GM21526 (cell line): ENCODE data around the gene REC8.

Experiments
- ATAC-seq: cut with Tn5 transposase; IDR thresholded peaks from one replicate; pipeline ENCODE4 v1.9.1; 2021; ENCODE audit warnings: moderate library complexity; ENCODE audit not compliant: unreplicated experiment, low FRiP score

The REC8 gene

DNA sequence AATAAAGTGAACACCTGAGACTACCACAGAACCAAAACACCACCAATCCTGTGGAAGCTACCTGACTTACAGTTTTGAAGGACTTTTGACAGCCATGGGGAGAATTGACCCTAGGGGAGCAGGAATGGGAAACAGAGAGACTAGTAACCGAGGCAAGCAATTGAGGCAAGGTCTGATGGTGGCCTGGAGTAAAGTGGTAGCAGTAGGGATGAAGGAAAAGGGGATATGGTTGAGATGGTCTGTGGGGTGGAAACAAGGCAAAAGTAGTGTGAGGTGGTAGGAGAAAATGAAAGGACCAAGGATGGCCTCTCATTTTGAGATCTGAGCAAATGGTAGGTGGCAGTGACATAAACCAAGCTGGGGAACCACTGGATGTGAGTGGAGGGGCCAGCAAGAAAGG, 15.0 kb upstream of the REC8 start:
- ATAC-seq, result no peak

DNA sequence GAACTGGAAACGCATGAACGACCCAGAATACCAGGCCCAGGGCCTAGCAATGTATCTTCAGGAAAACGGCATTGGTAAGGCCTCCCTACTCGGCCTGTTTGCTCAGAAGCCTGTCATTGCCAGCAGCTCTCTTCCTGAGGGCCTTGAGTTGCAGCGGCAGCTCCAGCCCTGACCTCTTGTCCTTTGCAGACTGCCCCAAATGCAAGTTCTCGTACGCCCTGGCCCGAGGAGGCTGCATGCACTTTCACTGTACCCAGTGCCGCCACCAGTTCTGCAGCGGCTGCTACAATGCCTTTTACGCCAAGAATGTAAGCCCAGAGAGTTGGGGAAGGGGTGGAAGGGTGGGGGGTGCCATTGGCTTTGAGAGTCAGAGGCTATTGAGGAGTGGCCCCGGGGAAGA, 14.5 kb upstream of the REC8 start:
- no peak for ATAC-seq

DNA sequence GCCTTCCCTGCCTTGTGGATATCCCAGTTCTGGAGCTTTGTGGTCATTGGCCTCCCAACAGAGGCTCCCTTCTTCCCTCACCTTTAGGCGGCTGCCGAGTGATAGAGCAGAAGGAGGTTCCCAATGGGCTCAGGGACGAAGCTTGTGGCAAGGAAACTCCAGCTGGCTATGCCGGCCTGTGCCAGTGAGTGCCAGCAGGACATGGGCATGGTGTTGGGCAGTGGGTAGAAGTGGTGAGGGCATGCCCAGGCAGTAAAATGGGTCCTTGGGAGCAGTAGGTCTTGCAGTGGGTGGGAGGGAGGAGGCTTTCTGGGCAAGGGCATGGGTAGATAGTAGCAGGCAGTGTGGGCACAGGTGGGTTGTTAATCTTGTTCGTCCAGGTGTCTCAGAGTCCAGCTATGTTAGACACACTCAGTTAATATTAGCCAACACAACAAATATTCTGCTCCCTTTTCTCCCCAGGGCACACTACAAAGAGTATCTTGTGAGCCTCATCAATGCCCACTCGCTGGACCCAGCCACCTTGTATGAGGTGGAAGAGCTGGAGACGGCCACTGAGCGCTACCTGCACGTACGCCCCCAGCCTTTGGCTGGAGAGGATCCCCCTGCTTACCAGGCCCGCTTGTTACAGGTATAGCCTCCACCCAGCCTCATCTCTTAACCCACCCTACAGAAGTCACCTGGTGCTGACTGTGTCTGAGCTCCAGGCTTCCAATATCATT, 11.9 kb upstream of the REC8 start:
- no peak for ATAC-seq

DNA sequence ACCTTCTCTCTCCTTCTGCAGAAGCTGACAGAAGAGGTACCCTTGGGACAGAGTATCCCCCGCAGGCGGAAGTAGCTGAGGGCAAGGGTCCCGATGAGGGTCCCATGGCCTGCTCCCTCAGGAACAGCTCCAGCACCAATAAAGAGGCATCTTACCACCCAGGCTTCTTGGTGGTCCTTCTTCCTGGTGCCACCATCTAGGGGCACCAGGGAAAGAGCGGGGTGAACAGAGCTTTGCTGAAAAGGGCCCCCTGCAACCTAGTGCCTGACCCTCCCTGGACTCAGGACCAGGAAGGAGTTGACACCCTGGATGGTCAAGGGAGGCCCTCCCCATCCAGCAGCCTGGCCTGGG, 11.4 kb upstream of the REC8 start:
- no peak for ATAC-seq

DNA sequence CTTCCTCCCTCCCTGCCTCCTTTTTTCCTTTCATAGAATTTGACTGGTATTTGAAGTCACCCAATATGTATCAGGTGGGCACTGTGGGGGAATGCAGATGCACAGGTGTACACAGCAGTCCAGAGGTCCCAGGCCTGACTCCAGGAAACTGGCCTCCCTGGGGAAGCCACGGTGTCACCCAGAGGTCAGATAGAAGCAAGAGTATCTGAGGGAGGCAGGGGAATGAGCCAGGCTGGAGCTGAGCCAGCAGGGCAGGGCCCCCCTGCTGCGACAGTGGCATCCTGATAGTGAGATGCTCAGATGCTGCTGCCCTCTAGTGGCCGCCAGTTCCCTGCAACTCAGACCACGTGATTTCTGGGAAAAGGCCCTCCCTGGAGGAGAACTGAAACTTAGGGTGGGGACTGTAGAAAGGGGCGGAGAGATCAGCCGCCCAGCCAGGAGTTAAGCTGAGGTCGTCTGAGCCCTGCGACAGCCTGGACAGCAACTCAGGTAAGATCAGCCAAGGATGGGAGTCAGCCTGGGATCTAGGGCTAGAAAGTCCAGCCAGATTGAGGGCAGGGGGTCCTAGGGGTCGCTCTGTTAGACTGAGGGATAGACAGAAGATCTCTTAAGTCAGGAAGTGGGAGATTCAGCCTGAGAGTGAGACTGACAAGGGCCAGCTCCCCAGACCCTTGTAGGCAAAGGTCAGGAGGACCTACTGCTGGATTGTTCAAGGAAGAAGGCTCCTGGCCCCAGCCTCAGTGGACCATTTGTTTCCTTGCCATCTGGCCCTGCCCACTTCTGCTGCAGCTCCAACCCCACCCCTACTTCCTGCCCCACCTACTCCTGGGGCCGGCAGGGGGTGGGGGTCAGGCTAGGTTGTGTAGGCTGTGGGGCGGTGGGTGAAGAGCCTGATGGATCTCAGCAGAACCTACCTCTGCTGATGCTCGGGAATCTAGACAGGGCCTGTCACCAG, 10.8 kb upstream of the REC8 start, which contains the start of gene IRF9:
Gene IRF9 (plus strand): TSS at position 416 of the 955 bp plus-strand sequence. CDS start 880 bp downstream, outside the sequence.
- ATAC-seq, result peak; percentile 61

DNA sequence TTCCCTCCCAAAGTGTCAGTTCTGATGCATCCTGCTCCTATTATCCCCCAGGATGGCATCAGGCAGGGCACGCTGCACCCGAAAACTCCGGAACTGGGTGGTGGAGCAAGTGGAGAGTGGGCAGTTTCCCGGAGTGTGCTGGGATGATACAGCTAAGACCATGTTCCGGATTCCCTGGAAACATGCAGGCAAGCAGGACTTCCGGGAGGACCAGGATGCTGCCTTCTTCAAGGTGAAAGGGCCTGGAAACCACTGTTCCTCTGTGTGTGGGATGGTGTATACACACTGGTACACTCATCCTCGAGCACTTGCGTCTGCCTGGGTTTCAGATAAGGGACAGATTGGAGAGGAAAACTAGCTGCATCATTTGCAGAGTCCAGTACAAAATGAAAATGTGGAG, 9.8 kb upstream of the REC8 start:
- ATAC-seq, result no peak

DNA sequence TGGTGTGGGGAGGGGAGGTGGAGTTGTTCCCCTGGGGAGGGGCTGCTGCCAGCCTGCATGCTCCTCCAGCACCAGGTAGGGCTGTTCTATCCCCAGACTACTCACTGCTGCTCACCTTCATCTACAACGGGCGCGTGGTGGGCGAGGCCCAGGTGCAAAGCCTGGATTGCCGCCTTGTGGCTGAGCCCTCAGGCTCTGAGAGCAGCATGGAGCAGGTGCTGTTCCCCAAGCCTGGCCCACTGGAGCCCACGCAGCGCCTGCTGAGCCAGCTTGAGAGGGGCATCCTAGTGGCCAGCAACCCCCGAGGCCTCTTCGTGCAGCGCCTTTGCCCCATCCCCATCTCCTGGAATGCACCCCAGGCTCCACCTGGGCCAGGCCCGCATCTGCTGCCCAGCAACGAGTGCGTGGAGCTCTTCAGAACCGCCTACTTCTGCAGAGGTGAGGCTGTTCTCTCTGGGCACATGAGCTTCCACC, 7.3 kb upstream of the REC8 start:
- ATAC-seq, result no peak

DNA sequence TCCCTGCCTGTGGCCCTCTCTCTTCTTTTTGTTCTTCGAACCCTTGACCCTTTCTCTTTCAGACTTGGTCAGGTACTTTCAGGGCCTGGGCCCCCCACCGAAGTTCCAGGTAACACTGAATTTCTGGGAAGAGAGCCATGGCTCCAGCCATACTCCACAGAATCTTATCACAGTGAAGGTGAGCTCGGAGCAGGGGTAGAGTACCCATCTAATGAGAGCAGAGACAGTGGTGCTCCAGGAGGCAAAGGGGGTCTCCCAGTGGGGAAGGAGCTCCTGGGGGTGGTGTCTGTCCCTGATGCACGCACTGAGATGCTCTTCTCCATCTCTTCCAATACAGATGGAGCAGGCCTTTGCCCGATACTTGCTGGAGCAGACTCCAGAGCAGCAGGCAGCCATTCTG, 6.1 kb upstream of the REC8 start:
- ATAC-seq, result no peak

DNA sequence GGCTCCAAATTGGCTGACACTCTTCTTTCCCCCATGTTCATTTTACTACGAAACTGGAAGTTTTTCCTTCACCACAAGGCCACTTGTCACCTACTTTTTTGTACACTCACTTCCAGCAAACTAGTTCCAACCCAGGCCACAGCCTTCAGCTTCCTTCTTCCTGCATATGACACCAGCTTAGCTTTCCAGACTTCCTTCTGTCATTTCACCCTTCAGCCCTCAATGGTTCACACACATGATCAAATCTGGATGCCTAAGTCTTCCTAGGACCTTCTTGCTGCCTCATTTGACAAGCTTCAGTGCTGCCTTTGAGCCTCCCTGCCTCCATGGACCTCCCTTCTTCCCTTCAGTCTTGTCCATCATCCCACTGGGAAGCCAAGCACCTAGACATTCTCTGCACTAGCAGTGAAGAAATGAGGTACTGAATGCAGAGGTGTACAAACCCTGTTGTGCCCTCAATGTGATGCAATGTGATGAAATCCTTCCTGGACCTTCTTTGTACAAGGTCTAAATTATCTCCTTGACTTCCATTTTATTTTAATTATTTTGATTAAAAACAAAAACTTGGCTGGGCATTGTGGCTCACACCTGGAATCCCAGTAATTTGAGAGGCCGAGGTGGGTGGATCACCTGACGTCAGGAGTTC, 4.3 kb upstream of the REC8 start:
- no peak for ATAC-seq

DNA sequence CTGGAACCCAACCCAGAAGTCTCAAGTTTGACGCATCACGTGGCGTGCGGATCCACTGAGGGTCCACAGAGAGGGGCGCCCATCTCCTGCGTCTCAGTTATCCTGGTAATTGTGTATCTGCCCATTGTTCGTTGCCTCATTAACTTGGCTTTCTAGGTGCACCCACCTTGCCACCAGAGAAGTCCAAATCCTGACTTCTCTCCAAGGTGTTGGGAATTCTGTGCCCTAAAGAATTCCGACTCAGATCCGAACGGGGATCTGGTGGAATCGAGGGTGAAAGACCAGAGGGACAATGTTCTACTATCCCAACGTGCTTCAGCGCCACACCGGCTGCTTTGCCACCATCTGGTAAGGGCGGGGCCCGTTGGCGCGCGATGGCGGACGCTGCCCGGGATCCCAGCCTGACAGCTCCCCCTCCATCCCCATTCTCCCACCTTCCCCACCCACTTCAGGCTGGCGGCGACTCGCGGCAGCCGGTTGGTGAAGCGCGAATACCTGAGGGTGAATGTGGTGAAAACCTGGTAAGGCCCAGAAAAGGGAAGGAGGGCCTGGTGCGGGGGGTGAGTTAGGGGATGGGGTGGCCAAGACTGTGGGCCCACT, 481 bp downstream of the REC8 start:
- no peak for ATAC-seq

DNA sequence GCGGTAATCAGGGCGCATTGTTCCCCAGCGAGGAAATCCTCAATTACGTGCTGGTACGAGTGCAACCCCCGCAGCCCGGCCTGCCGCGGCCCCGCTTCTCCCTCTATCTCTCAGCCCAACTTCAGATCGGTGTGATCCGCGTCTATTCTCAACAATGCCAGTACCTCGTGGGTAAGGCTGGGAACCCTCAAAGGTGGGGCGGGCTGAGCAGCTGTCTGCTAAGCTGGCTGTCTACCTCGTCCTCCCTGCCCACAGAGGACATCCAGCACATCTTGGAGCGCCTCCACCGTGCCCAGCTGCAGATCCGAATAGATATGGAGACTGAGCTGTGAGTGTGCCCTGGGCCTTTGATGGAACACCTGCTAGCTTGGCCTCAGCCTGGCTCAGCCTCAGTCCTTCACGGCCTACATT, 996 bp downstream of the REC8 start:
- ATAC-seq, result no peak

DNA sequence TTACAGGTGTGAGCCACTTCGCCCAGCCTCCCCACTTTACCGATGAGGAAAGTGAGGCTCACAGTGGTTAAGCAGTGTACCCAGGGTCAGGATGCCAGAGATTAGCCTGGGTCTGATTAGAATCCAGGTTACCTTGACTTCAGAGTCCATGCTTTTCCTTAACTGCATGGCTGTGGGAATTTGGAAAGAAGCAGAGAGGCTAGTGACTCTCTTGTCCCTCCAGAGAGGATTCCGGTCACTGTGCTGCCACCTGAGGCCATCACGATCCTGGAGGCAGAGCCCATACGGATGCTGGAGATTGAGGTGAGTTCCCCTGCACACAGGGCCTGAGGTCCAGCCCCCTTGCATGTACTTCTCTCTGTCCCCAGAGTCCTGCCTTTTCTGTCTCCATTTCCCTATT, 4.7 kb downstream of the REC8 start:
- no peak for ATAC-seq

DNA sequence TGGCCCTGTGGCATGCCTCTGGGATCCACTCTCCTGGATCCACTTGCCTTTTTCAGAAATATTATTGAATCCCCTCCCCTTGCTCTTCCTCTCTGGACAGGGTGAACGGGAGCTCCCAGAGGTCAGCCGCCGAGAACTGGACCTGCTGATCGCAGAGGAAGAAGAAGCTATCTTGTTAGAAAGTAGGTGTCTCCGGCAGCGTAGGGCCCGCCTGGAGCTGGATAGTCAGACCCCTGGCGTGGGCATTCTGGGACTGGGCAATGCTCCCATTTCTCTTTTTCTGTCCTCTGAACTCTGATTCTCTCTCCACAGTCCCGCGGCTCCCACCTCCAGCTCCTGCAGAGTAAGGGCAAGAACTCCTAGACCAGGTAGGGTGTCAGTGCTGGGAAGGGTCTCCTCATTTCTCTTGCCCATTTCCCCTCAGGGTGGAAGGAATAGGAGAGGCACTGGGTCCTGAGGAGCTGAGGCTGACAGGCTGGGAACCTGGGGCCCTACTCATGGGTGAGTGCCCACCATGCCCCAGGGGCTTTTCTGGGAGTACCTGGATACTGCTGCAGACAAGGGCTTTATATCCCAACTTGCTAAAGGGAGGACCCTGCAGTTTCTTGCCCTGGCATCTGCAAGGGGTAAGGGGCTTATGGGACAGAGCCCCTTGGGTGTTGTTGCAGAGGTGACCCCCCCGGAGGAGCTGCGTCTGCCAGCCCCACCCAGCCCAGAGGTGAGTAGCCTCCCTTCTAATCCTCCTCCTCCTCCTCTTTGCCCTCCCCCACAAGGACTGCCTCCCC, 5.4 kb downstream of the REC8 start:
- ATAC-seq, result no peak

DNA sequence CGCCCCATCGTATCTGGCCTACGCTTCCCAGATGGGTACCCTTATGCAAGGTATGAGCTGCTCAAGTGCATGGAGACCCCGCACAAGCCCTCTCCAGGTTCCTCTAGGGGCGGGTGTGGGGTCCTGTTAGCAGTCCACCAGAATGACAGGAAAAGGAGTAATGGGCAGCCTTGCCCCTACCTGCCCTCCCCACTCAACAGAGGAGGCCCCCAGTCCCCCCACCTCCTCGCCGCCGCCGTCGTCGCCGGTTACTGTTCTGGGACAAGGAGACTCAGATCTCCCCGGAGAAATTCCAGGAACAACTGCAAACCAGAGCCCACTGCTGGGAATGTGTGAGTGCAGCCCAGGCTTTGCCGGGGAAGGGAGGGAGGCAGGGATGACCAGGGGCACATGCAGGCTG, 6.0 kb downstream of the REC8 start:
- ATAC-seq, result no peak

DNA sequence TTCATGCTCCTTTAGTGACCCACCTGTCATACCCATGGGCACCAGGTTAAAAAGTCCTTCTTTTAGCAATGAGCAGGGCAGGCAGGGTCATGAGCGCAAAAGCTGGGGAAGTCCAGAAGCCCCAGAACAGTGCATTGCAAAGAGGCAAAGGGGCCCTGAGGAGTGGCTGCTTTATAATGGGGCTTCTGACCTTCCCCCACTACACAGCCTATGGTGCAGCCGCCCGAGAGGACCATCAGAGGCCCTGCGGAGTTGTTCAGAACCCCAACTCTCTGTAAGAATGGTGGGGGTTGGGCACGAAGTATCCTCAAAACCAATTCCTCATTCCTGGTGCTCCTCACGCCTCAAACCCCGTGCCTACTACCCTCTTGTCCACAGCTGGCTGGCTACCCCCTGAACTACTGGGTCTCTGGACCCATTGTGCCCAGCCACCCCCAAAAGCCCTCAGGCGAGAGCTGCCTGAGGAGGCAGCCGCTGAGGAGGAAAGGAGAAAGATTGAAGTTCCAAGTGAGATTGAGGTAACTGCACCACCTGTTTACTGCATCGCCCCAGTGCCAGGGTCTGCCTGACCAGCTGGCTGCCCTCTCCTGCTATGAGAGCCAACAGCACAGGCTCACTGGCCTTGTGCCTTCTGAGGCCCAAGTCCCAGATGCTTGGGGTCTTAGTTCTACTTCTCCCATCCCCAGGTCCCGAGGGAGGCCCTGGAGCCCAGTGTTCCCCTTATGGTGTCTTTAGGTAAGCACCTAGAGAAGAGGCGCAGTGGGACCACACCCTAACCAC, 6.7 kb downstream of the REC8 start:
- no peak for ATAC-seq

DNA sequence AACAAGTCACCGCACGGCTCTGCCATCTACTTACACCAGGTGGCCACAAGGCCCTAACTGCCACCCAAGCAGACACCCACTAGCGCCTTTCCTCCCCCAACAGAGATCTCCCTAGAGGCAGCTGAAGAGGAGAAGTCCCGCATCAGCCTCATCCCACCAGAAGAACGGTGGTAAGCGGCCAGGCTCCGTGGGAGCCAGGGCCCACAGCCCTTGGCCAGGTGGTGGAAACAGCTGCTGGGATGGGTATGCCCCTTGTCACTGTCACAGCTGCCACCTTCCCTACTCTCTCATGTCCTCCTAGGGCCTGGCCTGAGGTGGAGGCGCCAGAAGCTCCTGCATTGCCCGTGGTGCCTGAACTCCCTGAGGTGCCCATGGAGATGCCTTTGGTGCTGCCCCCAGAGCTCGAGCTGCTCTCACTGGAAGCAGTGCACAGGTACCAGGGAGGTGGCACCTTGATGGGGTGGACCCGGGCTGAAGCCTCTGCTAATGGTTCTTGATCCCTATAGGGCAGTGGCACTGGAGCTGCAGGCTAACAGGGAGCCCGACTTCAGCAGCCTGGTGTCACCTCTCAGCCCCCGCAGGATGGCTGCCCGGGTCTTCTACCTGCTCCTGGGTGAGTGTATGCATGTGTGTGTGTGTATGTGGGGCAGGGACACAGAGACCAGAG, 7.5 kb downstream of the REC8 start:
- ATAC-seq, result no peak

DNA sequence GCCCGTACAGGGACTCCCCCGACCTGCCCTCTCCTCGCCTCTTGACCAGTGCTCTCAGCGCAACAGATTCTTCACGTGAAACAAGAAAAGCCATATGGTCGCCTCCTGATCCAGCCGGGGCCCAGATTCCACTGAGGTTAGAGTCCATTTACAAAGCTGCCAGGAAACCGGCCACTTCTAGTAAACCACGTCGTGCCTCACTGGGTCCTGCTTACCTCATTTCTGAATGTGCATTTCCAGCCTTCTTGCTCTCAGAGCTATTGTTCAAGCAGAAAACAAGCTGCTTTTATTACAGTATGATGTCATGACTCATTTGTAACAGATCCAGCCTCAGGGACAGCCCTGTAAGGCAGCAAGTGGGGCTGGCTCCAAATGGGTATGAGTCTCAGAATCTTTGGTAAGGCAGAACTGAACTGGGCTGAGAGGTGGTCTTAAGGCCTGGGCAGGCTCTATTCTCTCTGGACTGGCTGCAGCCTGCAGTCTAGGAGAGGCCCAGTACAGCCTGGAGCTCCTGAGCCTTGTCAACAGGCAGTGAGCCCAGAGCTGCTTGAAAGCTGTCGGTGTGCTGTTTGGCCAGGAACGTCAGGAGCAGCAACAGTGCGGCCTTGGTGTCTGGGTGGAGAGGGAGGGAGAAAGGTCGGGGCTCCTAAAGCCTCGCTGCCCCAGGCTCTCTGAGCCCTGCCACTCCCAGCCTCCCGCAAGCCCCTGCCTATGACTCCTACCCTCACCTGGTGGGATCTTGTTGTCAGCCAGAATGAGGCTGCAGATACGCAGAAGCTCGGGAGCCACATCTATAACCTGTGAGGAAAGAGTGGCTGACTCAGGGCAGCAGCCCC, 8.3 kb downstream of the REC8 start:
- no peak for ATAC-seq
